GM21528 (cell line): ENCODE measurements around the gene SH3GL2.

Experiments
- ATAC-seq: cut with Tn5 transposase; IDR thresholded peaks from one replicate; pipeline ENCODE4 v1.9.1; 2021; ENCODE audit warnings: mild to moderate bottlenecking, moderate library complexity; ENCODE audit not compliant: unreplicated experiment, low FRiP score

SH3GL2 gene

DNA sequence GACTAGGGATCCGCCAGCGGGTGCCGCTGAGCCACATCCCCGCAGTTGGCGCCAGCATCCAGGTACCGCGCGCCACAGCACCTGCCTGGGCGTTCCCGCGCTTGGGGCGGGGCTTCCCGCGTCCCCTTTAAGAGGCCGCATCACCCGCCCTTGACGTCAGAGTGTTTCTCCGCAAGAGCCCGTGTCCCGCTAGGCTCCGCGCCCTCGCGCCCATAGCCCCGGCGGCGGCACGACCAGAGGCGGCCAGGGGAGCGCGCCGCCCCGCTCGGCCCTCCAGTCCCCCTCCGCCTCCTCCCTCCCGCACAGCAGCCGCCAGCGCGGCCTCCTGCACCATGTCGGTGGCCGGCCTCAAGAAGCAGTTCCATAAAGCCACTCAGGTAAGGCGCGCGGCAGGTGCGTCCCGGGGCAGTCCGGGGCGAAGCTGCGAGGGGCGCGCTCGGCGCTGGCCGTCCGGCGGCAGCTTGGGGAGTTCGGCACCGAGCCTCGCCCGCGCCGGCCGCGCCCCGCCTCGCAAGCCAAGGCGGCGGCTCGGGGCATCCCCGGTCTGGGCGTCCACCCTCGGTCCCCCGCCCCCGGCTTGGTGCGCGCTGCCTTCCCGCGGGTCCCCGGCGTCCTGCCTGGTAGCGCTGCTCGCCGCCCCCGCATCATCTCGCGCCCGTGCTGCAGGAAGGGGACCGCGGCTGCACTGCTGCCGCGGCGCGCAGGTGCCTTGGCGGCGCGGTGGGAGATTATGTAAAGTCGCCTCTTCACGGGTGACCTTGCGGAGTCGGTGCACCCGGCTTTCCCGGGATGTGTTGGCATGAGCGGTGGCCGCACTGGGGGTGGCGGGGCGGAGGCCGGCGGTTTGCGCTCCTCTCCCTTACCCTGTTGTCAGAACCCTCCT, at the start of gene SH3GL2:
TSS of gene SH3GL2 (plus strand) at position 156 of the 883 bp plus-strand sequence.
- no peak for ATAC-seq

DNA sequence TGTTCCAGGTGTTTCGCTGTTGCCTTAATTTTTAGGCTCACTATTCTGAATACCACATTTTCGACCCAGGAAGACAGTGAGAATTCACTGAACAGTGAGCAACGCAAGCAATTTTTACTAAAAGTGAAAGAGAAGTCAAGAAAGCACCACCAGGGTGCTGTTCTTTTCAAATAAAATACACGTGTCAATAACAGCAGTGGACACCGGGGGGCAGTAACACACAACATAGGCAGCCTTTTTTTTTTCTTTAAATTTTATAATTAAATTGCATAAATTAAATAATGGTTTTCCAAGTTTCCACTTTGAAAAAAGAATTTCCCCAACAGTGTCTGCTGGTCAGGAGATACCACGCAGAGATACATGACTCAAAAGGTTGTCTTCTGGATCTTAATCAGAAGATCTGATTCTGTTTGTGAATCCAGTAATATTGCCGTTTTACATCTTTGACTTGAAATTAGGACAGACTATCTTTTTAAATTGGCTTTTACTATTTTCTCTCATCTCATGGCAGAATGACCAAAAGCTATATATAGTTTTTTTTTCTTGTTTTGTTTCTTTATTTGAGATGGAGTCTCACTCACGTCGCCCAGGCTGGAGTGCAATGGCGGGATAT, 47.1 kb upstream of the SH3GL2 start:
- ATAC-seq: peak; percentile 73

DNA sequence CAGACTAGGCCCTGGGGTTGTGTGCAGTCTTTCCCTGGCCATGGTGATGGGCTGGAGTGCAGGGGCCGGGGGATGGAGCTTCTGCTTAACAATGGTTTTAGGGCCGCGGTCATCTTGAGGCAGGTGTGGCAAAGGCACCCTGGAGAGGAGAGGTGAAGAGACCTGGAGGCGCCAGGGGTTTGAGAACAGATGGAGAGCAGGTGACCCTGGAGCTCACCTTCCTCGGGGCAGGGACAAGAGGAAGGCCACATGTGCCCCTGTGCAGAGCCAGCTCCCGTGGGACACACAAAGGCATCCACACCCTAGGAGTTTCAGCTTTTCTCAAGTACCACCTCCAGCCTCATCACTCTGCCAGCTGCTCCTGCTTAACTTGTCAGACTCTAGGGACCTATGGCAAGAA, 46.4 kb upstream of the SH3GL2 start:
- ATAC-seq: no peak

DNA sequence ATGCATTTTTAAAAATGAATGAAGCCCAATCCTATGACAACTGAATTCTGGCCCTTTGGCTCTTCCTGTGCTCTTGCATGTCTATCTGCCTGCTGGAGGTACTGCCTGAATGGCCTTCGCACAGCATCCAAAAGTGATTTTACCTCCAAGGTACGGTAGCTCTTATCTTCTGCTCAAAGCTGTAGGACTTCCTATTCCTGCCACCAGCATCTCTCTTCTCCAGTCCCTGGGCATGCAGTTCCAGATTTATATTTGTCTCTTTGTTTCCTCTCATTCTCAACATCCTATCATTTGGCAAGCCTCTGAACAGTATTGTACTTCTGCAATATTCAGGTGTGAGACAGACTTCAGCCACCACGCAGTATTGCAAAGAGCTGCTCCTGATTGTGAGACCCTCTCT, 43.7 kb upstream of the SH3GL2 start:
- no peak for ATAC-seq

DNA sequence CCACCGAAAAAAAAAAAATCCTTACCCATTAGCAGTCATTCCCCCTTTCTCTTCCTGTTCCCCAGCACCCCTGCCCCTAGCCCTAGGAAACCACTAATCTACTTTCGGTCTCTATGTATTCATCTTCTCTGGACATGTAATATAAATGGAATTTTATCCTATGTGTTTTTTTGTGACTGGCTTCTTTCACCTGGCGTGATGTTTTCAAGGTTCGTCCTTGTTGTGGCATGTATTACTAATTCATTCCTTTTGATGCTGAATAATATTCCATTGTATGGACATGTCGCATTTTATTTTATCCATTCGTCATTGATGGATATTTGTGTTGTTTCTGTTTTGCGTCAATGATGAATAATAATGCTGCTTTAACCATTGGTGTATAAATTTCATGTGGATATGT, 42.8 kb upstream of the SH3GL2 start:
- no peak for ATAC-seq

DNA sequence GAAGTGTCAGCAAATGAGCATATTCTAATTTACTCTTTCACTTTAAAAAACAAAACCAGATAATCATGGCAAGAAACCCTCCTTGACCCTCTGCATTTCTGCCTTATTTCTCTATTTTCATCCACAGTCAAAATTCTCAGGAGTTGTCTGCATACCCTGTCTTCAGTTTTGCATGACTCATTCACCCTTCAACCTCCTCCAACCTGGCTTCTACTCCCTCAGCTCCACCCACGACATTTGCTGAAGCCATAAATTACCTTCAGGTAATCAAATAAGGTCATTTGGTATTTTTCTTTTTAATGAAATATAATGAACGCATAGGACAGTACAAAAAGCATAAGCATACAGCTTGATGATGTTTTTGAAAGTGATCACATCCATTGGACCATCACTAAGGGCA, 27.8 kb upstream of the SH3GL2 start:
- ATAC-seq: no peak

DNA sequence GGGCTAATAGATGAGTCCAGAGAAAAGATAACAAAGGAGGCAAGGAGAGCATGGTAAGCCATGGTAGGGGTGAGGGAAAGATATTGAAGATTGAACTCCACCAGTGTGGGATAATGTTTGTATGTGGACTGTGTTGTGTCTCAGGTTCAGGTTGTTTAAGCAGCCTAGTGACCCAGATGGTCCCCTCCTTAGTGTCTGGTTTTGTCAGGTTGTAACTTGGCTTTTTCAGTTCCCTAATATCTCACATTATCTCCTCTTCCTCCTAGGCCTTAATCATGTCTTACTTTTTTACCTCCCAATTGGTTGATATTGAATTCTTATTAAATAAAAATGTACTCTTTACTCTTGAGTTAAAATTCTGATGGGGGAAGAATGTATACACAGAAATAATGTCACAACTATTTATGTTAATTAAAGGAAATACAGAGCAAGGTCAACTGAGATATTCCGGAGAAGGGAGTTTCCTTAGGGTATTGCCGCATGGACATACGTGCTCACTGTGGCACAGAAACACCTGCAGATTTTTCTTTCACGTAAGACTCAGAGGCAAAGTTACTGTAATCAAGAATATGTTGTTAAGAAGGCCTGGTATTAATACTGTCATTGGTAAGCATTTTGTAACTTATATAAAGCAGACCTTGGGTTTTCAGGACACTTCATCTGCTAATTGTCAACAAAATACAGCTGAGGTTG, 23.4 kb upstream of the SH3GL2 start:
- ATAC-seq: no peak

DNA sequence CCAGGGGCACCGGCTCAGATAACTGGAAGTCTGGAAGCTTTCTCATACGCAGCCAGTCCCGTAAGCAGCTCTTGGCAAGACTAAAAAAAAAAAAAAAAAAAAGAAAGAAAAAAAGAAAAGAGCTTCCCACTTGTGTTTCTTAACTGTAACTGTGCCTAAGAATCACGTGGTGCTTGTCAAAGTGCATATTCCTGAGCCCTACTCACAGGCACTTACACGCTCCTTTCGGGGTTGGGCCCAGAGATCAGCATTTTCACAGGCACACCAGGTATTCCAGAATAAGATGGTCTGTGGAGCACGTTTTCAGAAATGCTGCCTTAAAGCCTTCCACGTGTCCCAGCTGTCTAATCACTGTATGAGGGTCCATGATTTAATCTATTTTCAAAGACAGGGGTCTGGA, 22.6 kb upstream of the SH3GL2 start:
- ATAC-seq: no peak

DNA sequence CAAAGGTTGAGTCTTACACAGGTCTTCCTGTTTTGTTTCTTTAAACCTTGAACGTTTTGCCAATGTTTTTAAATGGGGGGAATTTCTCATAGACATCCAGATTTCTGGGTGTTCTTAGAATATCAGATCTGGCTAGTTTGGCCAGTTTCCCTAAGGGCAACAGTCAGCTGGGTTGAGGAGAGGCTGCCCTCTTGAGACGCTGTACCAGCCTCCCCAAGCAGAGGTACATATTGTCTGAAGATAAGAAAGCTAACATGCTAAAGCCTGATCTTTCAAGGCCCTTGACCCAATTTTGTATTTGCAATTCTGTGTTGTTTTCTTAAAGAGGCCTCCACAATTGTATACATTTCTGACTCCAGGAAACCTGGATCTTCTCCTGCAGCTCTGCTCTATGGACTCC, 21.9 kb upstream of the SH3GL2 start:
- no peak for ATAC-seq

DNA sequence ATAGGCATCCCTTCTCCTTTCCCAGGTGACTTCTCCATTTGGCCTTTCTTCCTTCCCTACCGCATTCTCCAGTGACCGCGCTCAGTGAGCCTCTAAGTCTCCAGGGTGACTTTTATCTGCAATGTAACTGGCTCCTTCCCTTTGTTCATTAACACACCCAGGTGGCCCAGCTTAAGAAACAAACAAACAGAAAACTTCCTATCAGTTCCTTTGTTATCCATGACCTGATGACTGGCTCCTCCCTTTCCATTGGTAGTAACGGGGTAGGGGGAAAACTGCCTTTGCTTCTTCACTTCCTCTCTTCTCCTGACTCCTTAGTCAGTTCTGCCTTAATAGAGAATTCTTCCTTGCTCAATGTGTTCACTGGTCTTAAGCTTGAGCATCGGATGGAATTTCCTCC, 7.0 kb upstream of the SH3GL2 start:
- ATAC-seq: no peak

DNA sequence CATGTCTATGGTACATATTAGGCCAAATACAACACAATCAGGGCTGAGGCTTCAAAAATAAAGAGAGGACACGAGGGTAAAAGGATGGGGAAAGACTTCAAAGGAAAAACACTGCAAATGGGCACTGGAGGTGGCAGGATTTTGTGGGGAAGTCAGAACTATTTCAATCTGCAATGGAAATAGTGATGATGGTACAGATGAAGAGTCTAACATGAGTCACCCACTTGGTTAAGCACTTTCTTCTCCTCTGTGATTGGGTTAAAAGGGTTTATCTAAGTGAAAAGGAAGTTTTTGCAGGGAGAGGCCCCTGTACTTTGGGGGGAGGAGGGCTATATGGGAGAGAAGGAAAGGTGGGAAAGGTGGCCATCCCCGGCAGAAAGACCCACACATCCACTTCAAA, 4.5 kb upstream of the SH3GL2 start:
- ATAC-seq: no peak

DNA sequence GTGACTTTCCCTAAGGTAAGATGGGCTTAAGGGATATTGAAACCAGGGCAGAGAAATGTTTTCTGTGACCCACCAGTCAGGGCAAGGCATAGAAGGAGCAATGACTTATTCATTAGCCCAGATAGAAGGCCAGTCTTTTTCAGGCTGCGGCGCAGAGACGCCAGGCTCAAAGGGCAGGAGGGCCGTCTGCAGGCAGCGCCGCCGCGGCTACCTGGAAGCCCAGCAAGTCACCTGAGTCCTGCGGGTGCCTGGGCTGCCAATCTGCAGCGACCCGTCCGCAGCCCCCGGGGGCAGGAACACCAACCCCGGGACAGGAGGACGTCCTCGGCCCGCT, 322 bp upstream of the SH3GL2 start:
- ATAC-seq: no peak

DNA sequence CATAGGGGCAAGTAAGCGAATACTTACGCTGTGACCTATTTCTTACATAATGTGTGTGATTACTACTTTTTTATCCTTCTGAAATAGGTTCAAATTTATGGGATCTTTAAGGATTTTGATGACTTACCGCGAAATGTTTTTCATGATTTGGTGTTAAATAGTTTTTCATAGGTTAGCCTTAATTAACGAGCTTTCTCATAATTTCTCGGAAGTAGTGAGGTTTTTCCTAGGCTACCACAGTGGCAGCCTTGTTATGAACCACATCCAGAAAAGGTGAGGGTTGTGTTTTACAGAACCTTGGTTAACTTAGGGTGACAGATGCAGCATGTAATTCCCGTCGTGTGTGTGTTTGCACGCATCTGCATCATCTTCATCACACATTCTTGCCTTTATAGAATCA, 1.3 kb downstream of the SH3GL2 start:
- ATAC-seq: no peak

DNA sequence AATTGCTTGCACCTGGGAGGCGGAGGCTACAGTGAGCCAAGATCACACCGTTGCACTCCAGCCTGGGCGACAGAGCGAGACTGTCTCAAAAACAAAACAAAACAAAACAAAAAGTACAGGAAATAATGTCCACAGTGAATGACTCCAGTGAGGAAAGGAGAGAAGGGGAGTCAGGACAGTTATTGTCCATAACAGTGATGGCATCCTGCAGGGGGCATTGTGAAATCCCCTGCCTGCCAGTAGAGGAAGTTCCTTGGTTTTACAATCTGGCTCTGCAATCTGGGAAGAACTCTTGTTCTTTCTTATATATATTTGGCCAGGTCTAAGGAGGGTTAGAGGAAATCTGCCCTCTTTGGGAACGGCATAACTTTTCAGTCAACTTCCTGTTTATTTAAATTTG, 8.2 kb downstream of the SH3GL2 start:
- no peak for ATAC-seq

DNA sequence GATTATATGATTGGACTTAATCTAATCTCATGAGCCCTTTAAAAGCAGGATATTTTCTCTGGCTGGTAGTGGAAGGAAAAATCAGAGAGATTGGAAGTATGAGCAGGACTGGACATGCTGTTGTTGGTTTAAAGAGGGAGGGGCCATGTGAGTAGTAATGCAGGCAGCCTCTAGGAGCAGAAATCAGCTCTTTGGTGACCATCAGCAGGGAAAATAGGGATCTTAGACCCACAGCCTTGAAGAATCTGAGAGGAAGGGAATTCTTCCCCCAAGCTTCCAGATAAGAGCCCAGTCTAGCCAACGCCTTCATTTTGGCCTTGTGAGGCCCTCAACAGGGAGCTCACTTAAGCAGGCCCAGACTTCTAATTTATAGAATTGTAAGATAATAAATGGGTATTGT, 9.5 kb downstream of the SH3GL2 start:
- ATAC-seq: no peak

DNA sequence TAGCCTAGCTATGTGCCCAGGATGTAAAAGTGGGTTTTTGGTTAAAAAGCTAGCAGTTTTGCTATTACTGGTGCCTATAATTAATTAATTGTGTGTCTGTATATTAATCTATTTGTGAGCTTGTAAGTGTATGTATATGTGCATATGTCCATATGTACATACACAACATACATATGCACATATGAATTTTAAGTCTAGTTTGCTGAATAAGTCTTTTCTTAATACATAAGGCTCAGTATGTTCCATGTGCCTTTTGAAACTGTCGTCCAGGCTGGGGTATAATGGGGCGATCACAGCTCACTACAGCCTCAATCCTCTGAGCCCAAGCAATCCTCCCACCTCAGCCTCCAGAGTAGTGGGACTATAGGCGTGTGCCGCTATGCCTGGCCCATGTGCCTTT, 10.1 kb downstream of the SH3GL2 start:
- no peak for ATAC-seq

DNA sequence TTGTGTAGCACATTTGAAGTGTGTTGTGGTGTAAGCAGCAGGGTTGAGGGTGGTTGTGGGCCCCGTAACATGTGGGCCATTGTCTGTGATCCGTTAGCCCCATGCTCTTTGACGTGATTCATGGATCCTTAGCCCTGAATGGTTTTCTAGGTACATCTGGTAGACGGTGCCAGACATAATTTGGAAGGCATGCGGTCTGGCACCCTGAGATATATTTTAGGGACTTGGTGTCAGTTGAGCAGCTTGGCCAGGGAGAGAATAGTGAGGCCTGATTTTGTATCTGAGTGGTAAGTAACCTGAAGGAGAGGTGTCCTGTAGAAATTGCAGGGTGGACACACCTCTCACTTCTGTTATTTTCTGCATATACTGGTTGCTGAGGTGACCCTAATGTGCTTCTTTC, 10.9 kb downstream of the SH3GL2 start:
- ATAC-seq: no peak

DNA sequence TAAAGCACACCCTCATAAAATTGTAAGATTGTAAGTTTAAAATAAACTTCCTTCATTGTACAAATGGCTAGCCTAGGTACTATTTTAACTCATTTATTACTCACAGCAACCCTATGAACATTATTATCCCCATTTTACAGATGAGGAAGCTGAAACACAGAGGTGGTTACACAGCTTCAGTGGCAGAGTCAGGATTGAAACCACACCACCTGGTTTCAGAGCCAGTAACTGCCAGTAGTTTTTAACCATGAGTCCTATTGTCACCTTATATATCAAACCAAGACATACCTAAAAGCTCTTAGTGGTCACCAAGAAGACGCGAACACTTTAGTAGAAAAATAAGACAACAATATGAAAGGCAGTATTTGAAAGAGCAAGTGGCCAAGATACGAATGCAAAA, 16.1 kb downstream of the SH3GL2 start:
- ATAC-seq: no peak

DNA sequence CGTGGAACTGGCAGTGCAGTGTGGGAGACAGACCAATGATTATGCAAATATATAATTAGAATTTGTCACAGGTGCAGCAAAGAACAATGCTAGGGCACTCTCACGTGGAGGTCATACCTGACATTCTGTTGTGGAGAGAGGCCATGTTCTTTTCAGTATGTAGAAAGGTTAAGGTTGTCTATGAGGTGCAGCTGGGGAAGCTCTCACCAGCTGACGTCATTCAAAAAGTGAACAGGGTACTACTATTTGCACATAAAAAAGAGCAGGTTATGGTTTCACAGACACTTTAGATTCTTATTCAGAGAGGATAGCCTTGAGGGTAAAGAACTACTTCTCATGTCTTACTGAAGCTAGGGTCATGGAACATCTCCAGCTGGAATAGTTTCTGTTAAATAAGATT, 19.1 kb downstream of the SH3GL2 start:
- ATAC-seq: no peak

DNA sequence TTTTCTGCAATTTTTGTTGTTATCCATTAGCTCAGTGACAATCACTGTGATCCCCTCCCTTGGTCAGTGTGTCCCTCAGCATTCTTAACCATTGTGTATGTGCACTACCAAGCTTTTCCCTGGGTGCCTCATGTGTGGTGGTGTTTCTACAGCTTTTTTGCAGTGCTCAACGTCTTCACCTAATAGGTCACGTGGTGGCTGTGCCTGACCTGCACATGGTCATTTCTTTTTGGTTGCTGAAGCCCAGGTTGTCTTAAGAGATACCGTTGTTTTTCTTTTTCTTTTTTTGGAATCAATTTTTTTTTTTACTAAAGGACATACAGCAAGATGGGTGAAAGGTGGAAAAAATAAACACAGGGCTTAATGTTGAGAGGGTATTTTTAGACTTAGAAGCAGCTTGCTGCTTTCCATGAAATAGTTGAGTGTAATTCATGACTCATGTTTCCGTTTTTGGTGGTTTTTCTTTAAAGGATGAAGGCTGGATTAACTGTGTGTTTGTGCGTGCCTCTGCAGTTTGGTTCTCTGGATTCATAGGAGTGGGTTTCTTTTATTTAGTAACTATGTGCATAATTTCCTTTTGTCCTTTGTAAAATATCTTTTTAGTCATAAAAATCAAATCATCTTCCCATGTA, 22.2 kb downstream of the SH3GL2 start:
- no peak for ATAC-seq

DNA sequence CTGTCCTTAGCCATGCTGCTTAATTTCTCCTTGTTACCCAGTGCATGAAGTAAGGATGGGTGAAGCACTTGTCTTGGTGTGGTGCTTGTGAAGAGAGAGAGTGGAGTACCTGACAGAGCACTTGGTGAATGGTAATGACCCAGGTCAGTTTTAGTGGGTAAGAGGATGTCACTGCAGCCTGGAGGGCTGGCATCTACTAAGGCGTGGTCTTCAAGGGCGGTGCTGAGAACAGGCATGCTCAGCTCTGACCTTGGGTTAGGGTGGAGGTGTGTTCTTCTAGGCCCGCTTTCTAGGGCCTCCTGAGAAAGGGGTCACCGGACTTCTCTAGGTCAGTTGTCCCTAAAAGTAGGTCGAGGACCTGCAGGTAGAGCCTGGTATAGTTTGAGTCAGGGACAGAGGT, 25.7 kb downstream of the SH3GL2 start:
- no peak for ATAC-seq
